Adrenal gland (tissue), 12 donors: ENCODE measurements around the gene LAMC3. TPM values are rescaled to one million over a fixed set of nuclear protein-coding genes. Genes with fewer than 3 reads are reported as not detected.

ENCODE experiments used
- DNase-seq, 7 donors: peaks; one replicate each; pipeline ENCODE4 v3.0.0-alpha.2; 2019 to 2020
- H3K27ac ChIP-seq, 5 donors: fragments of 200-600 bp; sonication (generic) in 4 of 5; 1 replicate in 3 of 5; 2 replicates in 2 of 5; pipeline versions ENCODE4 v1.5.1 to v1.8.0; 2016 to 2020; ENCODE audit warnings: mild to moderate bottlenecking in 1 of 5
- H3K27me3 ChIP-seq: fragments of 200-600 bp; 2 replicates; pipeline ENCODE4 v1.8.0; 2021
- H3K36me3 ChIP-seq, 2 donors: fragments of 200-600 bp; replicated peaks in 1 of 2; 1 replicate in 1 of 2; 2 replicates in 1 of 2; pipeline versions ENCODE4 v1.5.1 to v1.8.0; 2018 to 2022
- H3K4me1 ChIP-seq, 2 donors: fragments of 200-600 bp; replicated peaks in 1 of 2; 1 replicate in 1 of 2; 2 replicates in 1 of 2; pipeline versions ENCODE4 v1.5.1 to v1.8.0; 2018 to 2021
- H3K4me3 ChIP-seq, 4 donors: fragments of 200-600 bp; sonication (generic) in 3 of 4; one replicate each; pipeline ENCODE4 v1.5.1; 2016 to 2018
- H3K9me3 ChIP-seq, 3 donors: fragments of 200-600 bp; sonication (generic) in 1 of 3; replicated peaks in 1 of 3; 1 replicate in 2 of 3; 2 replicates in 1 of 3; pipeline versions ENCODE4 v1.5.1 to v1.8.0; 2016 to 2021
- POLR2A ChIP-seq, 2 donors: fragments of 450-650 bp; IDR thresholded peaks; one replicate each; pipeline ENCODE4 v1.6.1; 2017; ENCODE audit warnings: antibody characterized with exemption in 2 of 2, mild to moderate bottlenecking in 2 of 2, moderate library complexity in 1 of 2
- WGBS, 4 donors: extraction: QIAGEN DNeasy Blood & Tissue Kit in 2 of 4; methylation state at CpG; one replicate each; pipeline versions ENCODE4 v1.1.5 to v1.1.7; 2013 to 2017; 5-methylcytosine and 5-hydroxymethylcytosine counted together
- intact Hi-C, 2 donors: fragments of 100-400 bp; cut with DNase I; formaldehyde crosslinking; loops; one replicate each; pipeline versions ENCODE4 v1.14.1 to v1.15.0; 2022 to 2023
- polyA plus RNA-seq, 3 donors: library from polyadenylated mRNA; stranded (reverse); fragments of 200-250 nt in 2 of 3; fragments of 350-450 nt in 1 of 3; fragmentation: Illumina TruSeq in 1 of 3; extraction: RNeasy Lipid Tissue Mini Kit (QIAGEN cat#74804) in 1 of 3; gene quantifications; one replicate each; pipeline ENCODE4 v1.2.3, GENCODE V29; 2013 to 2014
- total RNA-seq, 9 donors: library from RNA; depleted of rRNA in 4 of 9; stranded (reverse); fragments of >200 nt in 4 of 9; fragments of 120-200 nt in 1 of 9; fragmentation: NEBNext Ultra II Directional in 1 of 9; extraction: Animal tissue kit (Norgen Biotek cat#: 25700) in 1 of 9; gene quantifications; one replicate each; pipeline versions ENCODE4 v1.1.0 to v1.2.4, GENCODE V29; 2013 to 2023
- TF ChIP-seq, protein P1 (sequence below), 6 experiments: fragments of 450-650 bp in 4 of 6; fragments of 200-600 bp in 2 of 6; sonication (generic) in 1 of 6; IDR thresholded peaks; 1 replicate in 5 of 6; 2 replicates in 1 of 6; pipeline versions ENCODE4 v1.5.1 to v1.8.0; 2016 to 2021; ENCODE audit warnings: antibody characterized with exemption in 6 of 6, mild to moderate bottlenecking in 2 of 6, moderate library complexity in 1 of 6
- donor health status: healthy with polysubstance abuse.
- donor health status: Bipolar disorder and iron deficiency.
- donor health status: DM: yes; HTN: yes; CAD: no.
- donor health status: DM: no; HTN: no; CAD: no.
- donor health status: DM: no; HTN: no; CAD: no.
- donor health status: DM: yes; HTN: yes; CAD: no.

The LAMC3 gene
- total and polyA plus RNA-seq, 12 donors, result 3.3 to 125 (median 49.7) TPM

DNA sequence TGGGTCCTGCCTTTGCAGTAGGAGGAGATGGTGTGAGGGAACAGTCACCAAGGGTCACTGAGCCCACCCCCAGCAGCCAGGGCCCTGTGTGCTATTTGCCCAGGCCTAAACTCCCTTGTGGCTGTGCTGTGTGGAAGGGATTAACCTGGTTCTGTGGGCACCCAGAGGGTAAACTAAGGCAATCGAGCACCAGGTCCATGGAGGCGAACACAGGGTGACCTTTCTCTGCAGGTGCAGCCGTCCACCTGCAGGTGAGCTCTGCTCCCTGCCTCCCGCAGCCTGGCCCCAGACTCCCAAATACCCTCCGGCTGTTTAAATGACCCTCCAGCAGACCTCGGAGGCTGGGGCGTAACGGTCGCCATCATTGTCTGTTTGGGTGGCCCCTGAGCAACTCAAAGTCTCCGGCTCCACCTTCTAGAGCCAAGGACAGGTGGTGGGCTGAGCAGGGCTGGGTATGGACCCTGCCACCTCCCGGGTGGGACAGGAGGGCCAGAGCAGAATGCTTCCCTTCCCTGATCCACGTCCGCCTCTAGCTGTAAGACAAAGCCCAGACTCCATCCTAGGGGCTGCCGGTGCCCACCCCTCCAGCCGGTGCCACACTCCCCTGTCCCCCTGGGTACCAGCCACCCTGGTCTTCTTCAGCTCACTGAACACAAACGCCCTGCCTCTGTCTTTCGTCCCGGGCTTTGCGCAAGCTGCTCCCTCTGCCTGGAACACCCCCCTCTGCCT is 35.9 kb upstream of the LAMC3 start:
- Histone ChIP-seq H3K4me1 (no peaks in the 10 kb centered on the region), H3K27me3 (peaks cover 10% of the 10 kb centered on the region), H3K27ac (no peak overlapping the region), H3K4me3 (no peak overlapping the region), H3K9me3 (no peaks in the 10 kb centered on the region), H3K36me3 (no peaks in the 10 kb centered on the region)
- no peak for TF ChIP-seq POLR2A (IDR thresholded peaks at IDR 0.05)
- TF ChIP-seq, protein P1, sequence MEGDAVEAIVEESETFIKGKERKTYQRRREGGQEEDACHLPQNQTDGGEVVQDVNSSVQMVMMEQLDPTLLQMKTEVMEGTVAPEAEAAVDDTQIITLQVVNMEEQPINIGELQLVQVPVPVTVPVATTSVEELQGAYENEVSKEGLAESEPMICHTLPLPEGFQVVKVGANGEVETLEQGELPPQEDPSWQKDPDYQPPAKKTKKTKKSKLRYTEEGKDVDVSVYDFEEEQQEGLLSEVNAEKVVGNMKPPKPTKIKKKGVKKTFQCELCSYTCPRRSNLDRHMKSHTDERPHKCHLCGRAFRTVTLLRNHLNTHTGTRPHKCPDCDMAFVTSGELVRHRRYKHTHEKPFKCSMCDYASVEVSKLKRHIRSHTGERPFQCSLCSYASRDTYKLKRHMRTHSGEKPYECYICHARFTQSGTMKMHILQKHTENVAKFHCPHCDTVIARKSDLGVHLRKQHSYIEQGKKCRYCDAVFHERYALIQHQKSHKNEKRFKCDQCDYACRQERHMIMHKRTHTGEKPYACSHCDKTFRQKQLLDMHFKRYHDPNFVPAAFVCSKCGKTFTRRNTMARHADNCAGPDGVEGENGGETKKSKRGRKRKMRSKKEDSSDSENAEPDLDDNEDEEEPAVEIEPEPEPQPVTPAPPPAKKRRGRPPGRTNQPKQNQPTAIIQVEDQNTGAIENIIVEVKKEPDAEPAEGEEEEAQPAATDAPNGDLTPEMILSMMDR (IDR thresholded peaks at IDR 0.05), result no peak
- 68 to 87% (median 76%) methylated on average over 9 to 19 of the region's 19 CpGs for WGBS, 4 donors
- intact Hi-C loops, result no loop called here
- DNase-seq, result no peak

DNA sequence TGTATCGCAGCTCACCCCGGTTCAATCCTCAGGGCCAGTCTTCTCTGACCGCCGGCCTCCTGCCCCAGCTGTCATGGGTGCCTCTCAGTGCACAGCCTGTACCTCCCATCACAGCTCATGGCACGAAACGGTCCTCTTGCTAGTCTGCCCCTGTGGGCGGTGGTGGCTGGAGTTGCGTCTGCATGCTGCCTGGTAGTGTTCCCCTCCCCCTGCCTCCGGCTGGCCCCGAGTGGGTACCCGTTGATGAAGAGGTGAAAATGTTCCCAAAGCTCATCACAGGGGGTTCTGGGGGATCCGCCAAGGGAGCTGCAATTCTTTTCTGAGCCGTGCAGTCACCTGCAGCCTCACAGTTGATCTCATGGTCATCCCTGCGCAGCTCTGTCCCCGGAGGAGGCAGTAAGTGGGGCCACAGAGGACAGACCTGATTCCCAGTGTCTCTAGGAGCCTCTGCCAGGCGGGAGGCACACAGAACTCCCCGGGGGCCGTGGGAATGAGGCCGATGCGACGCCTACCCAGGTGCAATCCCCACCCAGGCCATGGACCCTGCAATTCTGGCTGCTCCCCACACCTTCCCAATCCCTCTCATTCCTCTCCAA is 35.2 kb upstream of the LAMC3 start:
- peaks cover 10% of the 10 kb centered on the region for H3K27me3 ChIP-seq
- WGBS, 4 donors, result 37 to 53% (median 50%) methylated on average over 15 to 21 of the region's 21 CpGs
- no peaks in the 10 kb centered on the region for H3K9me3 ChIP-seq
- no peak overlapping the region for H3K4me3 ChIP-seq
- H3K27ac ChIP-seq, result no peak overlapping the region
- intact Hi-C loops, result no loop called here
- no peaks in the 10 kb centered on the region for H3K4me1 ChIP-seq
- TF ChIP-seq, protein P1 (IDR thresholded peaks at IDR 0.05), result no peak
- no peak for TF ChIP-seq POLR2A (IDR thresholded peaks at IDR 0.05)
- no peaks in the 10 kb centered on the region for H3K36me3 ChIP-seq
- no peak for DNase-seq

DNA sequence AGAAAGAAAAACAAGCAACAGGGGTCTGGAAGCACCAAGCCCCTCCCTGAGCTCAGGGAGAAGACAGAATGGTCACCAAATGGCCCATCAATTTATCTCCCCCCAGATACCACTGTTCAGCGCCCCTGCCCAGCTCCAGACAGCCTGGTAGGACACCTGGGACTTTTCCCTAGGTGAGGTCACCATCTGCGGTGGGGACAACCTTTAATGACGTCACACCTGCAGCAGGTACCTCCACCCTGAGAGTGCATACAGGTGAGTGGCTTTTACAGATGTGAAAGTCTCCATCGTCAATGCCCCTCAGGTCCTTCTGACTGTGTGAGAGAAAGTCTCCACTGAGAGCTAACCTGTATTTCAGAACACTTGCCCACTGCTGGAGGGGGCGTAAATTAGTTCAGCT is 34.3 kb upstream of the LAMC3 start:
- TF ChIP-seq, protein P1 (IDR thresholded peaks at IDR 0.05), result no peak
- TF ChIP-seq POLR2A (IDR thresholded peaks at IDR 0.05), result no peak
- H3K27ac ChIP-seq, result no peak overlapping the region
- no peaks in the 10 kb centered on the region for H3K4me1 ChIP-seq
- intact Hi-C loops, result no loop called here
- H3K9me3 ChIP-seq, result no peaks in the 10 kb centered on the region
- H3K4me3 ChIP-seq, result no peak overlapping the region
- H3K27me3 ChIP-seq, result peaks cover 10% of the 10 kb centered on the region
- WGBS, 4 donors, result 71 to 83% (median 77%) methylated on average over 5 of the region's 5 CpGs
- DNase-seq, result no peak
- H3K36me3 ChIP-seq, result no peaks in the 10 kb centered on the region

DNA sequence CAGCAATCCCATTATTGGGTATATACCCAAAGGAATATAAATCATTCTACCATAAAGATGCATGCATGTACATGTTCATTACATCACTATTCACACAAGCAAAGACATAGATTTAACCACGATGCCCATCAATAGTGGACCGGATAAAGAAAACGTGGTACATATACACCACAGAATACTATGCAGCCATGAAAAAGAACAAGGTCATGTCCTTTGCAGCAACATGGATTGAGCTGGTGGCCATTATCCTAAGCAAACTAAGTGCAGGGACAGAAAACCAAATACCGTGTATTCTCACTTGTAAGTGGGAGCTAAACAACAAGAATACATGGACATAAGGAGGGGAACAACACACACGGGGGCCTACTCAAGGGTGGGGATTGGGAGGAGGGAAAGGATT is 33.8 kb upstream of the LAMC3 start:
- no peak for DNase-seq
- intact Hi-C loops, result no loop called here
- no peak overlapping the region for H3K4me3 ChIP-seq
- TF ChIP-seq, protein P1 (IDR thresholded peaks at IDR 0.05), result no peak
- TF ChIP-seq POLR2A (IDR thresholded peaks at IDR 0.05), result no peak
- H3K36me3 ChIP-seq, result no peaks in the 10 kb centered on the region
- H3K9me3 ChIP-seq, result no peaks in the 10 kb centered on the region
- WGBS, 4 donors, result 78 to 93% (median 87%) methylated on average over 5 of the region's 5 CpGs
- H3K27me3 ChIP-seq, result peaks cover 10% of the 10 kb centered on the region
- H3K4me1 ChIP-seq, result no peaks in the 10 kb centered on the region
- no peak overlapping the region for H3K27ac ChIP-seq
